Dermis microvascular lymphatic vessel endothelial cell (primary cell): Measurements from ENCODE around the gene HPS6. TPM values are rescaled to one million over a fixed set of nuclear protein-coding genes. Genes with fewer than 3 reads are reported as not detected.

Experiments
- total RNA-seq: library from RNA; depleted of rRNA; stranded (reverse); fragments of >200 nt; gene quantifications from 2 replicates; pipeline ENCODE4 v1.2.1, GENCODE V29; 2014

The HPS6 gene
- total RNA-seq, 1 donor from 2014 or later = 26.1 TPM

Other genes starting within 250 kb of the HPS6 start
- 47.8 and 49.9 TPM in 2 replicates for gene OGA, start 246.9 kb upstream of the HPS6 start, total RNA-seq
- gene KCNIP2, start 221.5 kb upstream of the HPS6 start, total RNA-seq = 0.13 TPM in 2 replicates
- gene ARMH3, start 9.2 kb upstream of the HPS6 start, total RNA-seq = 5.3 and 6.3 TPM in 2 replicates
- gene LDB1, start 55.0 kb downstream of the HPS6 start, total RNA-seq = 32.0 and 53.0 TPM in 2 replicates
- gene PPRC1, start 67.7 kb downstream of the HPS6 start, total RNA-seq = 6.5 and 9.1 TPM in 2 replicates
- 19.4 and 24.0 TPM in 2 replicates for gene NOLC1, start 87.0 kb downstream of the HPS6 start, total RNA-seq
- gene ELOVL3, start 160.9 kb downstream of the HPS6 start, total RNA-seq = not detected in 2 replicates
- gene PITX3, start 176.2 kb downstream of the HPS6 start, total RNA-seq = not detected in 2 replicates
- 11.2 and 16.7 TPM in 2 replicates for gene GBF1, start 180.2 kb downstream of the HPS6 start, total RNA-seq